Erythroblast (primary cell): ENCODE results near the gene HAUS7.

Source experiments
- GATA1 ChIP-seq: IDR thresholded peaks from 2 replicates; pipeline ENCODE4 v1.6.1; 2011; ENCODE audit warnings: low read depth, mild to moderate bottlenecking, control low read depth, low read length, moderate library complexity
- POLR2A ChIP-seq: IDR thresholded peaks from 2 replicates; pipeline ENCODE4 v1.6.1; 2011; ENCODE audit warnings: mild to moderate bottlenecking, low read length

DNA sequence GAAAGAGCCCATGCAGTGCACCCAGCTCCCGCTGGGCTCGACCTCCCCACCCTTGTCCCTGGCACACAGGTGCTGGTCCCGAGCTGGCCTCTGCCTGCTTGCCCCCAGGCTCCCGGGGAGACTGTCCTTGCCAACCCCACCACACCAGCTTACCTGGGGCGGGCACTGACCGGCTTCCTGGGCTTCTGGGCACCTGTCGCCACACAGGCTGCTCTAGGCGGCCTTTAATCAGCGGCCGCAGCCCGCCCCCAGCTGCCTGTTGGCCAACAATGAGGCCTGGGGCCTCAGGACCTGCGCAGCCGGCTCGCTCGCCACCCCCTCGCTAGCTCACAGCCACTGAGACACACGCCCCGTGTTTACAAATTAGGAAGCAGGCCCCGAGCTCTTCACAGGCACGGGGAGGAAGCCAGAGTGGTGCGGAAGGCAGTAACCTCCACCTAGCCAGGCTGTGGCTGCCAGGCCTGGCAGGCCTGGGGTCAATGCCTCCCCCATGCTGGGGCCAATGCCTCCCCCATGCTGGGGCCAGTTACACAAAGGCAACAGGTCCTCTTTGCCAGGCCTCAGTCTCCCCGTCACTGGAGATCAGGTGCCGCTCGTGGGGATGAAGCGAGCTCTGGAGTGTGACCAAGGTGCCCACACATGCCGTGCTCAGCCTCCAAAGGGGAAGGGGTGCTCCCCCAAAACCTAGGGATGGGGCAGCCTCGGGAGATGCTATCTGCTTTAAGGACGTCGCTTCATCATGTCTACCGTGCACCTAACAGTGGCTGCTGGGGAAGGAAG lies 24.3 kb downstream of the HAUS7 start, which contains the start of gene TREX2:
- TF ChIP-seq POLR2A: no peak
- TF ChIP-seq GATA1: no peak
